Body of pancreas (tissue), 4 donors: ENCODE data around the gene PER2.

Source experiments
- CTCF ChIP-seq, 7 experiments: fragments of 450-650 bp in 4 of 7; fragments of 200-600 bp in 3 of 7; sonication (generic) in 3 of 7; IDR thresholded peaks; one replicate each; pipeline ENCODE4 v1.5.1; 2016 to 2019; ENCODE audit warnings: antibody characterized with exemption in 7 of 7
- POLR2A ChIP-seq, 3 donors: fragments of 450-650 bp; IDR thresholded peaks; one replicate each; pipeline ENCODE4 v1.6.1; 2016; ENCODE audit warnings: antibody characterized with exemption in 3 of 3, mild to moderate bottlenecking in 2 of 3

- TF ChIP-seq CTCF (IDR thresholded peaks at IDR 0.05), result no peak
- TF ChIP-seq POLR2A (IDR thresholded peaks at IDR 0.05), result no peak
Measured at GRCh38 chr2:238313991-238314350, 25.6 kb upstream of the PER2 start.
